LNCAP (cell line): ENCODE measurements around the gene LEKR1.

Source experiments
- CTCF ChIP-seq: fragments of 450-650 bp; IDR thresholded peaks from 2 replicates; pipeline ENCODE4 v1.5.1; 2017; ENCODE audit warnings: mild to moderate bottlenecking

LEKR1 gene

GRCh38 chr3:156826144-156826895 is at the start of gene LEKR1:
LEKR1 (plus strand) TSS chr3:156826353; CDS start chr3:156829330, 2,977 bp downstream.
- TF ChIP-seq CTCF = no peak

DNA sequence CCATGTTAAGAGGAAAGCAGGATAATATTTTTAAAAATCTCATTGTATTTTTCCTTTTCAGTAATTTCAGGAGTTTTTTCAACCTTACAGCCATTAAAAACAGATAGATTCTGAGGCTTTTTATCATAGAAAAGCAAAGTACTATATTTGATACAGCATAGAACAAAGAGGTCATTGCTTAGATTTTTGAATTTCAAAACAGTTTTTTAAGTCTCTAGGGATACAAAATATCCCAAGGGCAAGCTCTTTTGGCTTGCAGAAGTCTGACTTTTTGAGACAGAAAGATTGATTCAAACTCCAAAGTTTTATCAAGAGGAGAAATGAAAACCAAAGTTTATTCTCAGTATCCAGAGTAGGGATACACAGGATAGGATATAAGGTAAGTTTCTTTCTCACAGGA is 49.3 kb upstream of the LEKR1 start:
- TF ChIP-seq CTCF = no peak

- no peak for TF ChIP-seq CTCF
Observed at GRCh38 chr3:156781310-156782230, 44.6 kb upstream of the LEKR1 start.

DNA sequence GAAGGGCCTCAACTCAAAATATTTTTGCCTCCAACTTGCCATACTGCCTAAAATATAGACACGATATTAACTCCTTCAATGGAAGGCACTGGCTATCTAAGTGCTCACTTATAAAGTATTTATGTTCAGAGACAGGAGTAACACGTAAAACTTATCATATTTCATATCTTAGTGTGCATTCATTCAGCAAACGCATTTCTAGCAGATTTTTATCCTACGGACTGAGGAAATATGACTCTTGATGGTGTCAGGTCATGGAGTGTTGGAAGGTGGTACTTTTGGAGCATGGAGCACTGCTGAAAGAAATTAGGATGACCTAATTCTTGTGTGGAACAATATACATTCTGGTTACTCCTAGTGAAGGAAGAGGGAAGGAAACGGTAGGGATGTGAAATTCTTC is 43.8 kb upstream of the LEKR1 start:
- TF ChIP-seq CTCF = no peak

DNA sequence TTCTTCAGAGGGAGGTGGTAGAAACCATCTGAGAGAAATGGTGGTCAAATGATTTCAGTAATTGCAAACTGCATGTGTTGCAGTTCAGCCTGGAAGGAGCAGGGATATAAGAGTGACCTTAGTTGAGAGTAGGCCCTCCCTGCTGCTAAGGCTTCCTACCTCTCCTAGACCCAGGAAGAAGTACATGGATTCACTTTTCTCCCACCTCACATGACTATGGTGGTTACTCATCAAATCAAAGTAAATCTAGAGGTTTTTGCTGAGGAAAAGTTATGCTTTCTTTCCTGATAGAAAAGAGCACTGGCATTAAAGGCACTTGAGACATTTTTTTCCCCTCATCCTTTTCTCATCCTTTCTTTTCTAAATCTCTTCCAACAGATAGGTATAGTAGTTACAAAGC is 43.2 kb upstream of the LEKR1 start:
- TF ChIP-seq CTCF = no peak

- TF ChIP-seq CTCF = no peak
Observed at GRCh38 chr3:156787001-156787400, 39.2 kb upstream of the LEKR1 start.

DNA sequence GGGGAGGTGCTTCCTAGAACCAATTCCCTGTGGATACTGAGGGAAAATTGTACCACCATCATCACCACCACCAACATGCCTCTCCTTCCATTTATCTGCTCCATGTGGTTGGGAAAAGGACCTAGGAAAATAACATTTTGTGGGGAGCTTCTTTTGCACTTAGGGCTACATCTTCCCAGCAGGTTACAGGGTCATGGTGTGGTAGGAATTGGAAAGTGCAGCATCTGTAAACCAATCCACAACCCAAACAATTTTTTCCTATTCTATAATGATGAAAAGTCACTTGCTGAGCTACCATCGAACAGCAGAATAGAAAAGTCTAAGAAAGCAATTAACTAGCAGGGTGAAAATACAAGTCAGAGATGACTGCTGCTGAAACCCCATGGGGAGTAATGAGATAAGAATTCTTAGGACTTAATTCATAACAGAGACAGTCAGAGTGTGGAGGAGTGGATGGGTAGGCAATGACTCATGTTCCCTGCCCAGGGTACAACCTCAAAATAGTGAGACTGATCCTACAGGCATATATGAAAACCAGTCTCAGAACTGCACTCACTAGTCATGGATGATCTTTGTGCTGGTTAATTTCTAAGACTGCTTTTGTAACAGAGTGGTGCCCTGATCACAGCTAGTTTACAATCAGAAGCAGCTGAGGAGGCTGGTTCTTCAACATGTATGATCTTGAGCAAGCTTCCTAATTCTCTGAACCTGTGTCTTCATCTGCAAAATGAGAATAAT is 38.1 kb upstream of the LEKR1 start:
- TF ChIP-seq CTCF = no peak
